HL-60/S4 treated with phorbol 12-myristate 13-acetate at 8.2 ng/mL for 4 days and 3 days (cell line): ENCODE measurements around the gene RELA.

Experiments used
- in situ Hi-C: fragments of 300-500 bp; cut with MboI; formaldehyde crosslinking; loops from 2 replicates; pipeline ENCODE4 v1.15.0; 2022; ENCODE audit warnings: low sequenced_read_pairs

RELA gene

DNA sequence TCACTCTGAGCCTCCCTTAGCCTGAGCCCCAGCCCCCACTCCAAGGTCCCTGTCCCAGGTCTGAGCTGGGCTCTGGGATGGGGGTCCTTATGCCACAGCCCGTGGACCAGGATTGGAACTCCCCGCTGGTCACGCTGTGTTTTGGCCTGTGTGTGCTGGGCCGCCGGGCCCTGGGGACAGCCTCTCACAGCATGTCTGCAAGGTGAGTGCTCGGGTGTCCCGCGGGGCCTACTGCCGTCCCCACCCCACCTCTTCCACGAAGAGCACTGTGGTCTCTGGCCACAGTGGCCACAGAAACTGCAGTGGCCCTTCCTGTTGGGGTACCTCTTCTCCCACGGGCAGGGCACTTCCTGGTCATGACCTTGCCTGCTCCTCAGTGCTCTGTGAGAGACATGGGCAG lies 28.3 kb downstream of the RELA start:
- in situ Hi-C loops = no loop called here

DNA sequence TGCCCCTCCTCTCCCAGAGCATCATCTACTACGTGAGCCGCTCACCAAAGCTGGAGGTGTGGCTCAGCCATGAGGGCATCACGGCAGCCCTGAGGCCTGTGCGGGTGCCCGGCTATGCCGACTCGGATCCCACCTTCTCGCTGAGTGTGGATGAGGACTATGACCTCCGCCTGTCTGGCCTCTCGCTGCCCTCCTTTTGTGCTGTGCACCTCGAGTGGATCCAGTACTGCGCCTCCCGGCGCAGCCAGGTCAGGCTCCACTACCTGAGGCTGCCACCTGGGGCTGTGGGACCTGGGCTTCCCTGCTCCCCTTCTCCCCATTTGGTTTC lies 28.6 kb downstream of the RELA start:
- in situ Hi-C loops = no loop called here

DNA sequence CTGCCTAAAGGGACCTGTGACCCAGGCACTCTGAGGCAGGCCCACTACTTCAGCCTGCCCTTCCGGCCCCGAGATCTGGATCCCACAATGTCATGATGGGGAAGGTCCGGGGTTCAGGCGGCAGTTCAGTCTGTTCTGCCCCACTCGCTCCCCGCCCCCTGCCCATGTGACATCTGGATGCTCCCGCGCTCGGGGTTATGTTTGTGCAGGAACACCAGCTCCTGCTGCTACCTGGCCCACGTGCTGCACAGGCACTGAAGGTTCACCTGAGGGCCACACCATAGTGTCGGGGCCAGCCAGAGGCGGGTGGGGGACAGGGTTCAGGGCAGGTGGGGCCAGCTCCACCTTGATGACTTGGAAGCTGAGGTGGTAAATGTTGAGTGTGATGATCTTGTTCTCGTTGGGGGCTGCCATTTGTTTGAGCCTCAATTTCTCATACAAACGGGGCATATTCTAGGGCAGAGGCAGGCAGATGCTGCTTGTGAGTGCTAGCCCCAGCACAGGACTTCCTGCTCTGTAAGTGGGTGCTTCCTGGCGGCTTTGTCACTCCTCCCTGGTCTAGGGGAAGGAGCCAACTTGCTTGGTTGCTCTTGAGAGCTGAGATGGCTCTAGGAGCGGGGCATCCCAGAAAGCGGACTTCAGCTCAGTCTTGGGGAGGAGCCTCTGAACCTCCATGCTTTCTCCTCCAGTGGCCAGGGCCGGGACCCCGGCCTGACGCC lies 29.2 kb downstream of the RELA start:
- in situ Hi-C loops = no loop called here

DNA sequence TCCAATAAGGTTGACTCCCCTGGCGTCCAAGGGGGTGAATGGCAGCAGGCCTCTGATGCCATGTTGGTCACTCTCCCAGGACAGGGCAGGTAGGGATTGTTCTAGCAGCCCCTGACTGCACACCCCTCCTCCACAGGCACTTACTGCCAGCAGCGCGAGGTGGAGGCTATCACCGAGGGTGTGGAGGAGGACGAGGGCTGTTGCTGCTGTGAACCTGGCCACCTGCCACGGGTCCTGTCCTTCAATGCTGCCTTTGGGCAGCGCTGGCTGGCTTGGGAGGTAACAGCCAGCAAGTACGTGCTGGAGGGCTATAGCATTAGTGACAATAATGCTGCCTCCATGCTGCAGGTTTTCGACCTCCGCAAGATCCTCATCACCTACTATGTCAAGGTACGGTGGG lies 32.5 kb downstream of the RELA start:
- in situ Hi-C loops = no loop called here

DNA sequence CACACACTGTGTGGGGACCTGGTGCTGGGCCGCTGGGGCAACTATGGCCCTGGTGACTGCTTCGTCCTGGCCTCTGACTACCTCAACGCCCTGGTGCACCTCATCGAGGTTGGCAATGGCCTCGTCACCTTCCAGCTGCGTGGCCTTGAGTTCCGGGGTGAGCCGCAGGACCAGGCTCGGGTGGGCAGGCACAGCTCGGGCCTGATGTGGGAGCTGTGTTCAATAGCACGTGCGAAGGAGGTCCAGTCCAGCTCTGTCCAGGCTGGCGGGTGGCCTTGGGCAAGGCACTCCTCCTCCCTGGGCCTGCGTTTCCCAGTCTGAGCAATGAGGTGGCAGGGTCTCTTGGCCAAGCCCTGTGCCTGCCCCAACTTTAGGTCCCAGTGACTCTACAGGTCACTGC lies 33.1 kb downstream of the RELA start:
- in situ Hi-C loops = no loop called here

DNA sequence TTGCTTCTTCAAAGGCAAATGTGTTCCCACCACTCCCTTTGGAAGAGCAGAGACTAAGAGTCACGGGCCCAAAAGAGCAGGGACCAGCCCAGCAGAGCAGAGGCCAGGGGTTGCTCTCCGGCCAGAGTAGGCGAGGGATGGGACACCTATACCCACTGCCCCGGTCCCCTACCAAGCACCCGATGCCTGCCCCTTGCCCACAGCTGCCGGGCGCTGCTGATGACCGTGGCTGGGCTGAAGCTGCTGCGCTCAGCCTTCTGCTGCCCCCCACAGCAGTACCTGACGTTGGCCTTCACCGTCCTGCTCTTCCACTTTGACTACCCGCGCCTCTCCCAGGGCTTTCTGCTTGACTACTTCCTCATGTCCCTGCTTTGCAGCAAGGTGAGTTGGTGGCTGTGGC lies 35.5 kb downstream of the RELA start:
- in situ Hi-C loops = no loop called here

DNA sequence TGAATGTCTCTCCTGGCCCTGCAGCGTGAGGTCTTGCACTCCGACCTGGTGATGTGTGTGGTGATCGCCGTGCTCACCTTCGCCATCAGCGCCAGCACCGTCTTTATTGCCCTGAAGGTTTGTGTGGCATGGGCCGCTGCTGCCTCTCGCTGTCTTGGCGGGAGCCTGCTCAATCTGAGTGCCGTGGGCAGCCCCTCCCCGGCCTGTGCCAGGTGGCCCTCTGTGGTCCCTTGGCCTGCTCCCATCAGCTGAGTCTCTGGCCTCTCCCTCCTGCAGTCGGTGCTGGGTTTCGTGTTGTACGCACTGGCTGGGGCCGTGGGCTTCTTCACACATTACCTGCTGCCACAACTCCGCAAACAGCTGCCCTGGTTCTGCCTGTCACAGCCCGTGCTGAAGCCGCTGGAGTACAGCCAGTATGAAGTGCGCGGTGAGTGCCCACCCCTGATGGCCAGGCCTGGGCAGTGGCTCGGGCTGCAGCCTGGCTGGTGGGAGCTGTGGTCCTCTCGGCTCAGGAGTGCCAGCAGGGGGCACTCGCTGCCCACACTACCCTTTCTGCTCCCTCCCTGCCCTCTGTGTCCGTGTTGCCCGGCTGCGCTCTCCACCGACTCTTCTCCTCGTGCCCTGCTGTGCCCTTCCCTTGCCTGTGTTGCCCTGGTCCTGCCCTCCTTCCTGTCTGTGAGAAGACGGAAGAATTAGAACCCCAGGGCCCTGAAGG lies 36.9 kb downstream of the RELA start:
- in situ Hi-C loops = no loop called here

DNA sequence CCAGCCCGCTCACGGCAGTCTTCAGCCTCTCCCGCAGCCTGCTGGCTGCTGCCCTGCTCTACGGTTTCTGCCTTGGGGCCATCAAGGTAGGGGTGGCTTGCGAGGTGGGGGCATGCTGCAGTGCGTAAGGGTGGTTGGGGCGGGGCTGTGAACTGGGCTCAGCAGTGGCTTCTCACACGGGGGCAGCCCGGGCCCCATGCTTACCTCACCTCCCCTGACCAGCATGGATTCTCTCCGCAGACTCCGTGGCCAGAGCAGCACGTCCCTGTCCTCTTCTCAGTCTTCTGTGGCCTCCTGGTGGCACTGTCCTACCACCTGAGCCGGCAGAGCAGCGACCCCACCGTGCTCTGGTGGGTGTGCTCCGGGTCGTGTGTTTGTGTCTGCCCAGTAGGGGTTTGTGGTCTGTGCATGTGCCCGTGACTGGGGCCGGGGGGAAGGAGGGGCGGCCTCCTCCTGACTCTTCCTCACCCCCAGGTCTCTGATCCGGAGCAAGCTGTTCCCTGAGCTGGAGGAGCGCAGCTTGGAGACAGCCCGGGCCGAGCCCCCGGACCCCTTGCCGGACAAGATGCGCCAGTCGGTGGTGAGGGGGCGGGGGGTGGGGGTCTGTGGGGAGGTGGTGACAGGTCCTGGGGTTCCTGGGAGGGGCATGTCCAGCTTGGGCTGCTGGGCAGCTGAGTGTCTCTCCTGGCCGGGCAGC lies 37.6 kb downstream of the RELA start:
- in situ Hi-C loops = no loop called here

DNA sequence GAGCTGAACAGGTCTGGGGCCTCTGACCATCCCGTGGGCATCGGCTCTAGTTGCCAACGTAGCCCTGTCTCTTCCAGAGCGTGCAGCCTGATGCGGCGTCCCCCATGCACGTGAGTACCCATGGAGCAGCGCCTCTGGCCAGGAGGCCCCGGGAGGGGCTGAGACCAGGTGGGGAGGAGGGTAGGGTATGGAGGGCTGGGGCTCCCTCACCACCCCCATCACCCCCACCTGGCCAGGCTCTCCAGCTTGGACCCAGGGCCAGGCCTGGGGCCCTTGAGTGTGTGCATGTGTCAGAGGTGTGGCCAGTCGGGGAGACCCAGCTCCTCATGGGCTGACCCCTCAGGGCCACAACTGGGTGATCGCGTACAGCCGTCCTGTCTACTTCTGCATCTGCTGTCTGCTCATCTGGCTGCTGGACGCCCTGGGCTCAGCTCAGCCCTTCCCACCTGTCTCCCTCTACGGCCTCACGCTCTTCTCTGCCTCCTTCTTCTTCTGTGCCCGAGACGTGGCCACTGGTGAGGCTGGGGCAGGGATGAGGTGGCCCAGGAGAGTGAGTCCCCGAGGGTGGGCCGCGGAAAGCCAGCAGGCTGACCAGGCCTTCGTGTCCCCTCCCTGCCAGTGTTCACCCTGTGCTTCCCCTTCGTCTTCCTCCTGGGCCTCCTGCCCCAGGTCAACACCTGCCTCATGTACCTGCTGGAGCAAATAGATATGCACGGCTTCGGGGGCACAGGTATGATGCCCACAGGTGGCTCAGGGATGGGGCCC lies 38.7 kb downstream of the RELA start:
- in situ Hi-C loops = no loop called here

DNA sequence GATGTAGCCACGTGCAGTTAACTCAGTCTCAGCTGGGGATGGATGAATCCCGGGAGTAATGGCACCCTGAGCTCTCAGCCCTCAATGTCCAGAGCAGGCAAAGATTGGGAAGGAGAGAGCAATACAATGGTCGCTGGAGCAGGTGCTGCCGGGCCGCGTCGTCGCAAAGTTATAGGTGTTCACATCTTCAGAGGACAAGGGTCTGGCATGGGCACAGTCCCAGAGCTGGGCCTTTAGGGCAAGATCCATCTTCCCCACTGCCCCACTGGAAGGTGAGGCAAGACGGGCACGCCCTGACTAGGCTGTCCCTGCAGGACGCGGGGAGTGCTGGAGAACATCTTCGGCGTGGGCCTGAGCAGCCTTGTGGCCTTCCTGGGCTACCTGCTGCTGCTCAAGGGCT lies 39.5 kb downstream of the RELA start:
- in situ Hi-C loops = no loop called here

DNA sequence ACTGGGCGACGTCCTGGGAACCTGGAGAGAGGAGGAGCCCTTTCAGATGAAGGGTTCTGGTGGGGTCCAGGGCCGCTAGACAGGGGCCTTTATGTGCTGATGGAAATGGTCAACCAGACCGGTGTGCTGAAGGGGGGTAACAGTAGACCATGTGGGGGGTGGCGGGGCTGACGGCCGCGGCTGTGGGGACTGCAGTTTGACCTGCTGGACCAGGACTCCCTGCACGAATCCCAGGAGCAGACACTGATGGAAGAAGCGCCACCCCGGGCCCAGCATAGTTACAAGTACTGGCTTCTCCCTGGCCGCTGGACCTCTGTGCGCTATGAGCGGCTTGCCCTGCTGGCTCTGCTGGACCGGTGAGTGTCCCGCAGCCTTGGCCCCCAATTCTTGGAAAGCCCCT lies 40.7 kb downstream of the RELA start:
- in situ Hi-C loops = no loop called here

DNA sequence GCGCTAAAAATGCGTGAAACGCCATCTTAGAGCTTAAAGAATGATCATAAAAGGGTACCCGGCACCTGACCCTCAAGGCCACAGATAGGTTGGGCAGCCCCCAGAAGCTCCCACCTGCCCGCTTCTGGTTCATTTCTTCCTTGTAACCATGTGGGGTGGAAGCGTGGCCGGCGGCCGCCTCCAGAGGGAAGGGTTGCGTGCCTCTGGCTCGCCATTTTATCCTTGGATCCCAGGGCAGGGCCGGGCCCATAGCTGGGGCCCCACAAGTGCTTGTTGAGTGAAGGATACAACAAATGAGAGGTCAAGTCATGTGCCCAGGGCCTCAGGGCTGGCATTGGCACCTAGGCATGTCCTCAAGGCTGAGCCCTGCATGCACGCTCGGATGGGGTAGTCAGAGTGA lies 41.3 kb downstream of the RELA start:
- in situ Hi-C loops = no loop called here

DNA sequence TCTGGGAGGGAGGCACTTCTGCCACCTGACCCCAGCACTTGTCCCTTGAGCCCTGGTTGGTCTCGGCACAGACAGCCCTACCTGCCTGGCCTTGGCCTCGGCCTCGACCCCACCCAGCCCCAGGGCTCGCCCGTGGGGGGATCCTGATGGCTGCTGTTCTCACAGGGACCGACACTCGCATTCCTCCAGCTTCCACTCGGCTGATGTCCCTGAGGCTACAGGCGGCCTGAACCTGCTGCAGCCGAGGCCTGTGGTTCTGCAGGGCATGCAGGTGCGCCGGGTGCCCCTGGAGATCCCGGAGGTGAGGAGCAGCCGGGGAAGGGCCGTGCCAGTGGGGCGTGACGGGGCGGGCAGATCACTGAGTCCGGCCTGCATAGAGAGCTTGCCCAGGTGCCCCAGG lies 42.0 kb downstream of the RELA start:
- in situ Hi-C loops = no loop called here

DNA sequence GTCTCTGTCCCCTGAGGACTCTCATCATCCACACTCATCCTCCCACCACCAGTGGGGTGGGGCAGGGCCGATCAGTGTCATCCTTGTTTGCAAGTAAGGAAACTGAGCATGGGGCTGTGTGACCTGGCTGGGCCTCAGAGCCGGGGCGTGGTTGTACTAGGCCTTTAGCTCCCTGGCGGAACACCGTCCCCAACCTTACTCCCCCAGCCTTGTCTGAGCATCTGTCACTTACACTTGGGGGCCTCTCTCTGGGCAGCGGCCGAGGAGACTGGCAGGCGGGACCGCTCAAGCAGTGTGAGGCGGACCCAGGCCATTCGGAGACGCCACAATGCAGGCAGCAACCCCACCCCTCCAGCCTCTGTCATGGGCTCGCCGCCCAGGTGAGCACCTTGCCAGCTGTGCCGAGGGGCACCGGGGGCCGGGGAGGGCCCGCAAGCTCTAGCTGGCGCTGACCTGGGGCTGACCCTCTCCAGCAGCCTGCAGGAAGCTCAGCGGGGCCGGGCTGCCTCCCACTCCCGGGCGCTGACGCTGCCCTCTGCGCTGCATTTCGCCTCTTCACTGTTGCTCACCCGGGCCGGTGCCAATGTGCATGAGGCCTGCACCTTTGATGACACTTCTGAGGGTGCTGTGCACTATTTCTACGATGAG lies 43.3 kb downstream of the RELA start:
- in situ Hi-C loops = no loop called here

DNA sequence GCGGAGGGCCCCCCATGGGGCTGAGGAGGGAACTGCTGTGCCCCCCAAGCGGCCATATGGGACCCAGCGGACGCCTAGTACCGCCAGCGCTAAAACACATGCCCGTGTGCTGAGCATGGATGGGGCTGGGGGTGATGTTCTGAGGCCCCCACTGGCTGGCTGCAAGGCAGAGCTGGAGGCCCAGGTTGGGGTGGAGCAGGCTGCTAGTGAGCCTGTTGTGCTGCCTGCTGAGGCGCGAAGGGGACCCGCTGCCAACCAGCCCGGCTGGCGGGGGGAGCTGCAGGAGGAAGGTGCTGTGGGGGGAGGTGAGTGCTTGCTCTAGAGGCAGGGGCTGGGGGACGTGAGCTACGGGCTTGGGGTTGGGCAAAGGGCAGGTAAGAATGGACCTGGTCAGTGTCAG lies 44.0 kb downstream of the RELA start:
- in situ Hi-C loops = no loop called here

DNA sequence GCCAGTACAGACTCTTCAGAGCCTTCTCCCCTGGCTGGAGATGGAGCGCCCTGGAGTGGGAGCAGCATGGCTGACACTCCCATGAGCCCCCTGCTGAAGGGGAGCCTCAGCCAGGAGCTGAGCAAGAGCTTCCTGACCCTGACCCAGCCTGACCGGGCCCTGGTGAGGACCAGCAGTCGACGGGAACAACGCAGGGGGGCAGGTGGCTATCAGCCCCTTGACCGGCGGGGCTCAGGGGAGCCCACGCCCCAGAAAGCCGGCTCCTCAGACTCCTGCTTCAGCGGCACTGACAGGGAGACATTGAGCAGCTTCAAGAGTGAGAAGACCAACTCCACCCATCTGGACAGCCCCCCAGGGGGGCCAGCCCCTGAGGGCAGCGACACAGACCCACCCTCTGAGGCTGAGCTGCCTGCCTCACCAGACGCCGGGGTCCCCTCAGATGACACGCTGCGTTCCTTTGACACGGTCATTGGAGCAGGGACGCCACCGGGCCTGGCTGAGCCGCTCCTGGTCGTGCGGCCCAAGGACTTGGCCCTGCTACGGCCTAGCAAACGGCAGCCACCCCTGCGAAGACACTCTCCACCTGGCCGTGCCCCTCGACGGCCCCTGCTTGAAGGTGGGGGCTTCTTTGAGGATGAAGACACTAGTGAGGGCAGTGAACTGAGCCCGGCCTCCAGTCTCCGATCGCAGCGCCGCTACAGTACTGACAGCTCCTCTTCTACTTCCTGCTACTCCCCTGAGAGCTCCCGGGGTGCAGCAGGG lies 44.5 kb downstream of the RELA start:
- in situ Hi-C loops = no loop called here

DNA sequence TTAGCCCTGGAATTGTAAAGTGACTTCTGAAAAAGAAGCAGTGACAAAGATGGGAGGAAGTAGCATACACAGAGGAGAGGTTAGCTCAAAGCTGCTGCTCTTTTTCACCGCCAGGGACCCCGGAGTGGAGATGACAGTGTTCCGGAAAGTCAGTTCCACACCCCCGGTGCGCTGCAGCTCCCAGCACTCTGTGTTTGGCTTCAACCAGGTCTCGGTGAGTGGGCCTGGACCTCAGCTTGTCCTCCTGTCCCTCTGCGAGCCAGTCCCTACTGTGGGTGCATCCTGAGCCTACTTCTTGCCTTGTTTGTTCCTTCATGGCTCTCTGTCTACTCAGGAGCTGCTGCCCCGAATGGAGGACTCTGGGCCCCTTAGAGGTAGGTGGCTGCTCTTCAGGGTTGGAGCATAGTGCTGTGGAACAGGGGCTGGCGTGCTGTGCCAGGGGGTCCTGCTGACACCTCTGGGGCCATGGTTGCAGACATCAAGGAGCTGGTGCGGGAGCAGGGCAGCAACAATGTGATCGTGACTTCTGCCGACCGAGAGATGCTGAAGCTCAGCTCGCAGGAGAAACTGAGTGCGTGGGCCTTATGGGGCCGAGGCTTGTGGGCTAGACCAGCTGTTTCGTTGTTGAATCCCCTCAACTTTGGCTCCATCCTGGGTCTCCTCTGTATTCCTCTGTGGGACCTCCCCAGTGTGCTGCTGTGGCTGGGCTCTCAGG lies 45.4 kb downstream of the RELA start:
- in situ Hi-C loops = no loop called here

DNA sequence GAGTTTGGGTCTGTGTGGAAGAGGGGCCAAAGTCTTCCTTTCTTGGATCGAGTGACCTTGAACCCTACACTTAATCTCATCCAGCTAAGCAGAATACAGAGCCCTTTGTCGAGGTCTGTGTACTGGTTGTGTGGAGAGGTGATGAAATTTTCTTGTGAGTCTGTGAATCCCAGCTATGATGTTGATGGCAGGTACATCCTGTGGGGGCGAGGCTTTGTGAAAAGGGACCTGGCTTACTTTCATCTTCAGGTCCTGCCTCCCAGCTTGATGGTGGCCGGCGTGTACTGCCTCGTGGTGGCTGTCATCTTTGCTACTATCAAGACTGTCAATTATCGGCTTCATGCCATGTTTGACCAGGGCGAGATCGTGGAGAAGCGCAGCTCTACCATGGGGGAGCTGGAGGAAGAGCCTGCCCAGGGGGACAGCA lies 46.1 kb downstream of the RELA start:
- in situ Hi-C loops = no loop called here

DNA sequence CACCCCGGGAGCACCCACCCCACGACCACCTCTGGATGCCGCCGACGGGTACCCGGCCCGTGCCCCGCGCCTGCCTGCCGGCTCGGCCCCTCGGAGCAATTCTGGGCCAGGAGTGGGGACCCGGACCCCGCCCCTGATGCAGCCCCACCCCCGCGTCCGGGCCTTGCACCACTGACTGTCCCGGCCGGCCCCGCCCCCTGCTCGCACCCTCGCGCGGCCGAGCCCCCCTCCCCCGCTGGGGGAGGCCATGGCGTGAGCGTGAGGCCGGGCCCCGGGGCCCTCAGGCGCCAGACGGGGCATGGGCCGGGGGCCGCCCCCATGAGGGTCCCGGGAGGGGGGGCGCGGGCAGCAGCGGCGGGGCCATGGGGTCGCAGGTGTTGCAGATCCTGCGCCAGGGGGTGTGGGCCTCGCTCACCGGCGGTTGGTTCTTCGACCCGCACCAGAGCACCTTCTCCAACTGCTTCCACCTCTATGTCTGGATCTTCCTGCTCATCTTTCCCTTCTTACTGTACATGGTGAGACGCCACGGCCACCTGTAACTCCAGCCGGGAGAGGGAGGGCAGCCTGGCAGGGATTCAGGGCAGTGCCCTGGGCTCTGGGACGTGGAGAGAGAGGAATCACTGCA lies 46.7 kb downstream of the RELA start:
- in situ Hi-C loops = no loop called here
